KG1 (cell line): Measurements from ENCODE around the gene MSLN.

Source experiments
- DNase-seq: peaks from one replicate; lab custom pipeline; 2025; lab: John Stamatoyannopoulos, UW

The MSLN gene

GRCh38 chr16:807347-808084 is 47.0 kb downstream of the MSLN start:
- no peak for DNase-seq

GRCh38 chr16:808085-808386 is 47.5 kb downstream of the MSLN start:
- no peak for DNase-seq

- no peak for DNase-seq
Measured at GRCh38 chr16:813204-813915, 52.8 kb downstream of the MSLN start.

- no peak for DNase-seq
Measured at GRCh38 chr16:813916-814412, 53.4 kb downstream of the MSLN start.

GRCh38 chr16:814974-815373 is 54.4 kb downstream of the MSLN start:
- DNase-seq = no peak

- no peak for DNase-seq
Measured at GRCh38 chr16:815861-816260, 55.3 kb downstream of the MSLN start.

GRCh38 chr16:817001-817906 is 56.7 kb downstream of the MSLN start:
- DNase-seq = no peak

- no peak for DNase-seq
Measured at GRCh38 chr16:818132-818531, 57.6 kb downstream of the MSLN start.
